WTC11 (cell line): Measurements from ENCODE around the gene PRR35.

Experiments used
- AFF4 ChIP-seq: sonication (generic); formaldehyde crosslinking; IDR thresholded peaks from 2 replicates; pipeline ENCODE4 v1.8.1; 2023; ENCODE audit warnings: mild to moderate bottlenecking, missing genetic modification reagents, borderline replicate concordance
- CREM ChIP-seq: sonication (generic); formaldehyde crosslinking; IDR thresholded peaks from 2 replicates; pipeline ENCODE4 v1.8.1; 2022; ENCODE audit warnings: mild to moderate bottlenecking, missing genetic modification reagents, moderate library complexity
- CTCF ChIP-seq: fragments of 200-600 bp; IDR thresholded peaks from 2 replicates; pipeline ENCODE4 v1.8.0; 2022; ENCODE audit warnings: antibody characterized with exemption
- MAX ChIP-seq: sonication (generic); formaldehyde crosslinking; IDR thresholded peaks from 2 replicates; pipeline ENCODE4 v1.8.0; 2022; ENCODE audit warnings: mild to moderate bottlenecking, missing genetic modification reagents
- NR2C2 ChIP-seq: sonication (generic); formaldehyde crosslinking; IDR thresholded peaks from 2 replicates; pipeline ENCODE4 v1.8.0; 2022; ENCODE audit warnings: mild to moderate bottlenecking, missing genetic modification reagents
- SP1 ChIP-seq: sonication (generic); formaldehyde crosslinking; conservative IDR thresholded peaks from 2 replicates; pipeline ENCODE4 v1.8.1; 2022; ENCODE audit warnings: missing genetic modification reagents
- USF2 ChIP-seq: sonication (generic); formaldehyde crosslinking; IDR thresholded peaks from 2 replicates; pipeline ENCODE4 v1.8.1; 2023; ENCODE audit warnings: mild to moderate bottlenecking, missing genetic modification reagents, moderate library complexity

GRCh38 chr16:525520-526180 lies 34.5 kb upstream of the PRR35 start:
- TF ChIP-seq USF2 (CRISPR knock-in tag) (no peak), CREM (CRISPR knock-in tag) (no peak), MAX (CRISPR knock-in tag) (no peak), AFF4 (CRISPR knock-in tag) (no peak), CTCF (no peak), SP1 (CRISPR knock-in tag) (no peak), NR2C2 (no peak)
